SK-N-SH (cell line): Measurements from ENCODE around the gene CDC45. TPM values are rescaled to one million over a fixed set of nuclear protein-coding genes. Genes with fewer than 3 reads are reported as not detected.
A peak's percentile ranks its signal among the peaks of the same experiment; 100 is the strongest.

Source experiments
- CTCF ChIA-PET: fragments of 300-600, 350-600 bp; formaldehyde crosslinking; extraction: SDS; loops from one replicate; lab custom pipeline; 2021; lab: Yijun Ruan, JAX
- POLR2A ChIA-PET: fragments of 350-600 bp; sonication (Branson Sonifier 250); formaldehyde crosslinking; extraction: SDS; loops from one replicate; lab custom pipeline; 2020; ENCODE audit warnings: antibody characterized with exemption, inconsistent platforms; lab: Yijun Ruan, JAX
- DNase-seq: peaks from one replicate; pipeline ENCODE4 v3.0.0; 2012
- H2AFZ ChIP-seq: fragments of 200-600 bp; sonication (generic); 2 replicates; pipeline ENCODE4 v1.8.1; 2016; ENCODE audit warnings: antibody characterized with exemption, mild to moderate bottlenecking, low read depth
- H3F3A ChIP-seq: fragments of 200-600 bp; sonication (generic); replicated peaks from 2 replicates; pipeline ENCODE3; 2016; ENCODE audit warnings: antibody characterized with exemption, mild to moderate bottlenecking; ENCODE audit not compliant: insufficient read depth
- H3K27ac ChIP-seq, 2 experiments: fragments of 200-500 bp in 1 of 2; fragments of 200-600 bp in 1 of 2; sonication (Bioruptor generic) in 1 of 2; sonication (generic), shearing (Covaris generic) in 1 of 2; 2 replicates each; pipeline versions ENCODE4 v1.5.1 to v1.6.1; 2014 to 2016; ENCODE audit warnings: low read depth in 2 of 2, inconsistent platforms in 1 of 2, low read length in 1 of 2, mild to moderate bottlenecking in 1 of 2, mixed read lengths in 1 of 2
- H3K27me3 ChIP-seq: fragments of 200-600 bp; sonication (generic), shearing (Covaris generic); 2 replicates; pipeline ENCODE4 v1.6.1; 2016; ENCODE audit warnings: mixed run types; ENCODE audit not compliant: insufficient read depth
- H3K36me3 ChIP-seq, 2 experiments: fragments of 200-500 bp in 1 of 2; fragments of 200-600 bp in 1 of 2; sonication (Bioruptor generic) in 1 of 2; sonication (generic) in 1 of 2; replicated peaks in 1 of 2; 2 replicates each; pipeline versions ENCODE3 to v1.5.1; 2014 to 2016; ENCODE audit warnings: low read length in 1 of 2, mild to moderate bottlenecking in 1 of 2; ENCODE audit not compliant: insufficient read depth in 2 of 2, control insufficient read depth in 1 of 2
- H3K4me1 ChIP-seq, 2 experiments: fragments of 200-500 bp in 1 of 2; fragments of 200-600 bp in 1 of 2; sonication (Bioruptor generic) in 1 of 2; sonication (generic), shearing (Covaris generic) in 1 of 2; 2 replicates each; pipeline versions ENCODE4 v1.5.1 to v1.6.1; 2014 to 2016; ENCODE audit warnings: low read depth in 1 of 2, low read length in 1 of 2, mixed run types in 1 of 2; ENCODE audit not compliant: insufficient read depth in 2 of 2, control insufficient read depth in 1 of 2
- H3K4me2 ChIP-seq: fragments of 200-600 bp; sonication (generic), shearing (Covaris generic); 2 replicates; pipeline ENCODE4 v1.6.1; 2017; ENCODE audit warnings: mixed run types
- H3K4me3 ChIP-seq, 2 experiments: fragments of 200-500 bp in 1 of 2; fragments of 200-600 bp in 1 of 2; sonication (Bioruptor generic) in 1 of 2; sonication (generic), shearing (Covaris generic) in 1 of 2; 2 replicates each; pipeline versions ENCODE4 v1.5.1 to v1.8.1; 2014 to 2016; ENCODE audit warnings: low read depth in 2 of 2, inconsistent platforms in 1 of 2, low read length in 1 of 2, mild to moderate bottlenecking in 1 of 2, mixed read lengths in 1 of 2, moderate library complexity in 1 of 2
- H3K79me2 ChIP-seq: fragments of 200-600 bp; sonication (generic); 2 replicates; pipeline ENCODE4 v1.8.1; 2017; ENCODE audit warnings: mild to moderate bottlenecking; ENCODE audit not compliant: insufficient read depth
- H3K9ac ChIP-seq: fragments of 200-600 bp; sonication (generic); 2 replicates; pipeline ENCODE4 v1.6.1; 2017; ENCODE audit warnings: mixed run types
- H3K9me2 ChIP-seq: fragments of 200-600 bp; sonication (generic); 2 replicates; pipeline ENCODE4 v1.6.1; 2017; ENCODE audit warnings: mixed run types
- H3K9me3 ChIP-seq: fragments of 200-600 bp; sonication (generic); 2 replicates; pipeline ENCODE4 v1.6.1; 2017; ENCODE audit warnings: mixed run types, mild to moderate bottlenecking, moderate library complexity
- H4K20me1 ChIP-seq: fragments of 200-600 bp; sonication (generic); 2 replicates; pipeline ENCODE4 v1.6.1; 2017; ENCODE audit warnings: mild to moderate bottlenecking, mixed run types; ENCODE audit not compliant: insufficient read depth
- CHD2 ChIP-seq: fragments of 150-350 bp; IDR thresholded peaks from 2 replicates; pipeline ENCODE4 v1.6.1; 2018; ENCODE audit warnings: low read length; ENCODE audit not compliant: partially characterized antibody
- ELF1 ChIP-seq: IDR thresholded peaks from 2 replicates; pipeline ENCODE4 v1.4.0; 2012
- EP300 ChIP-seq, 2 experiments: IDR thresholded peaks; 2 replicates each; pipeline versions ENCODE4 v1.4.0 to v1.6.1; 2012; ENCODE audit warnings: borderline replicate concordance in 1 of 2, low read depth in 1 of 2, low read length in 1 of 2
- GATA2 ChIP-seq: sonication (generic); formaldehyde crosslinking; IDR thresholded peaks from 2 replicates; pipeline ENCODE4 v1.5.0; 2020; ENCODE audit warnings: mild to moderate bottlenecking, missing genetic modification reagents
- JUND ChIP-seq: IDR thresholded peaks from 2 replicates; pipeline ENCODE4 v1.4.0; 2012
- MEF2A ChIP-seq: IDR thresholded peaks from 2 replicates; pipeline ENCODE4 v1.4.0; 2012; ENCODE audit warnings: low read depth, borderline replicate concordance
- MXI1 ChIP-seq: IDR thresholded peaks from 2 replicates; pipeline ENCODE4 v1.6.1; 2012; ENCODE audit warnings: mild to moderate bottlenecking, low read depth, low read length, improper control_type of control experiment
- NFIC ChIP-seq: IDR thresholded peaks from 2 replicates; pipeline ENCODE4 v1.4.0; 2012; ENCODE audit warnings: borderline replicate concordance
- RAD21 ChIP-seq: IDR thresholded peaks from 2 replicates; pipeline ENCODE4 v1.6.1; 2012; ENCODE audit warnings: mild to moderate bottlenecking, low read length
- RCOR1 ChIP-seq: fragments of 150-350 bp; IDR thresholded peaks from 2 replicates; pipeline ENCODE4 v1.6.1; 2017; ENCODE audit warnings: antibody characterized with exemption, low read length
- RFX5 ChIP-seq: IDR thresholded peaks from 2 replicates; pipeline ENCODE4 v1.6.1; 2012; ENCODE audit warnings: mild to moderate bottlenecking, improper control_type of control experiment, low read length
- SMC3 ChIP-seq: IDR thresholded peaks from 2 replicates; pipeline ENCODE4 v1.6.1; 2012; ENCODE audit warnings: low read depth, low read length, improper control_type of control experiment
- TEAD4 ChIP-seq: IDR thresholded peaks from 2 replicates; pipeline ENCODE4 v1.4.0; 2012; ENCODE audit warnings: mild to moderate bottlenecking, borderline replicate concordance; ENCODE audit not compliant: insufficient read depth
- WGBS: methylation state at CpG from one replicate; pipeline ENCODE4 v1.1.6; 2017; ENCODE audit warnings: low lambda C conversion rate; 5-methylcytosine and 5-hydroxymethylcytosine counted together
- polyA plus RNA-seq, 3 experiments: library from polyadenylated mRNA; depleted of rRNA; stranded (reverse); fragments of >200 nt; gene quantifications; 2 replicates each; pipeline ENCODE4 v1.2.3, GENCODE V29; 2012
- TF ChIP-seq, protein P1 (sequence below): IDR thresholded peaks from 2 replicates; pipeline ENCODE4 v1.6.1; 2012; ENCODE audit warnings: mild to moderate bottlenecking, low read depth, low read length, moderate library complexity
- TF ChIP-seq, protein P2 (sequence below): fragments of 200-600 bp; sonication (generic); IDR thresholded peaks from 2 replicates; pipeline ENCODE4 v1.6.1; 2017; ENCODE audit warnings: antibody characterized with exemption, mild to moderate bottlenecking, moderate library complexity
- TF ChIP-seq, protein P3 (sequence below): IDR thresholded peaks from 2 replicates; pipeline ENCODE4; 2012

Gene CDC45
- polyA plus RNA-seq, 1 of the 3 experiments (the other 2 are of a cell fraction): 23.6 TPM

DNA sequence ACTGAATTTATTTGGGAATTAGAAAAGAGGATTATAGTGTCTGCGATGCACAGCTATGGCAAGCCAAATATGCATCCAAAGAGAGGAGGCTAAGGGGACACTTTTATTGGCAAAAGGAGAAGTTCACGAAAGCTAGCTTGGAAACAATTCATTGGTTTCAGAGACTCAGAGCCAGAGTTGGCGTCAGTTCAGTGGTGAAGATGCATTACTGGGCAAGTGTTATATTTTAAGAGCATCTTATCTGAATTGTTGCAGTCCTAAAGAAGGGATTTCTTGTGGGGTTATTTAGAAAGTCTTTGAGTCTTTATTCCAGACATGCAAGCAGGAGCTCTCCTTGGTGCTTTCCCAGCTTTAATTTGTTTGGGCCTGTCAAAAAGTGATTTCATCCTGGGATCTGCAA, 29.5 kb downstream of the CDC45 start:
- WGBS: 93% methylated on average over 3 of the region's 3 CpGs
- Histone ChIP-seq H3K36me3 (peaks cover 4 to 10% of the 10 kb centered on the region in 2 experiments), H3K9me2 (no peaks in the 10 kb centered on the region), H3F3A (no peaks in the 10 kb centered on the region), H3K9me3 (peaks cover 5% of the 10 kb centered on the region; the same call in 1 of the 2 replicates), H4K20me1 (no peaks in the 10 kb centered on the region), H3K4me1 (no peaks in the 10 kb centered on the region), H3K9ac (no peak overlapping the region), H3K27ac (no peak overlapping the region), H3K79me2 (no peaks in the 10 kb centered on the region), H2AFZ (no peak overlapping the region), H3K27me3 (no peaks in the 10 kb centered on the region), H3K4me3 (no peak overlapping the region), H3K4me2 (no peak overlapping the region)
- no peak for TF ChIP-seq GATA2 (CRISPR knock-in tag)
- TF ChIP-seq, protein P1, sequence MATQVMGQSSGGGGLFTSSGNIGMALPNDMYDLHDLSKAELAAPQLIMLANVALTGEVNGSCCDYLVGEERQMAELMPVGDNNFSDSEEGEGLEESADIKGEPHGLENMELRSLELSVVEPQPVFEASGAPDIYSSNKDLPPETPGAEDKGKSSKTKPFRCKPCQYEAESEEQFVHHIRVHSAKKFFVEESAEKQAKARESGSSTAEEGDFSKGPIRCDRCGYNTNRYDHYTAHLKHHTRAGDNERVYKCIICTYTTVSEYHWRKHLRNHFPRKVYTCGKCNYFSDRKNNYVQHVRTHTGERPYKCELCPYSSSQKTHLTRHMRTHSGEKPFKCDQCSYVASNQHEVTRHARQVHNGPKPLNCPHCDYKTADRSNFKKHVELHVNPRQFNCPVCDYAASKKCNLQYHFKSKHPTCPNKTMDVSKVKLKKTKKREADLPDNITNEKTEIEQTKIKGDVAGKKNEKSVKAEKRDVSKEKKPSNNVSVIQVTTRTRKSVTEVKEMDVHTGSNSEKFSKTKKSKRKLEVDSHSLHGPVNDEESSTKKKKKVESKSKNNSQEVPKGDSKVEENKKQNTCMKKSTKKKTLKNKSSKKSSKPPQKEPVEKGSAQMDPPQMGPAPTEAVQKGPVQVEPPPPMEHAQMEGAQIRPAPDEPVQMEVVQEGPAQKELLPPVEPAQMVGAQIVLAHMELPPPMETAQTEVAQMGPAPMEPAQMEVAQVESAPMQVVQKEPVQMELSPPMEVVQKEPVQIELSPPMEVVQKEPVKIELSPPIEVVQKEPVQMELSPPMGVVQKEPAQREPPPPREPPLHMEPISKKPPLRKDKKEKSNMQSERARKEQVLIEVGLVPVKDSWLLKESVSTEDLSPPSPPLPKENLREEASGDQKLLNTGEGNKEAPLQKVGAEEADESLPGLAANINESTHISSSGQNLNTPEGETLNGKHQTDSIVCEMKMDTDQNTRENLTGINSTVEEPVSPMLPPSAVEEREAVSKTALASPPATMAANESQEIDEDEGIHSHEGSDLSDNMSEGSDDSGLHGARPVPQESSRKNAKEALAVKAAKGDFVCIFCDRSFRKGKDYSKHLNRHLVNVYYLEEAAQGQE: peak; percentile 39; the same call in 1 of the 2 replicates
- CTCF ChIA-PET: interaction anchor here (0.8 to 1.0 kb wide), 2 partner anchors 9 to 12 kb away, joined by 3 read pairs; no protein-coding TSS in a partner anchor
- no peak for DNase-seq
- POLR2A ChIA-PET: interaction anchor here (1.5 kb wide), 1 partner anchor 10 kb away, joined by 4 read pairs; no protein-coding TSS in a partner anchor

DNA sequence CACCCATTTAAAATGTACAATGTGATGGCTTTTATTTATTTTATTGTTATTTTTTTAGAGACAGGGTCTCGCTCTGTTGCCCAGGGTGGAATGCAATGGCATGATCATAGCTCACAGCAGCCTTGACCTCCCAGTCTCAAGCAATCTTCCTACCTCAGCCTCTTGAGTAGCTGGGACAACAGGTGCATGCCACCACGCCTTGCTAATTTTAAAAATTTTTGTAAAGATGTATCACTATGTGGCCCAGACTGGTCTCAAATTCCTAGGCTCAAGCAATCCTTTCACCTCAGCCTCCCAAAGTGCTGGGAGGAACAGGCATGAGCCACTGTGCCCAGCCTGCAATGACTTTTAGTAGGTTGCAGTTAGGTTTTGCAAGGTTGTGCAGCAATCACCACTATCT, 30.2 kb downstream of the CDC45 start:
- no peak overlapping the region for H3K4me2 ChIP-seq
- peaks cover 5% of the 10 kb centered on the region; the same call in 1 of the 2 replicates for H3K9me3 ChIP-seq
- H4K20me1 ChIP-seq: no peaks in the 10 kb centered on the region
- WGBS: 94% methylated on average over 2 of the region's 2 CpGs
- no peak overlapping the region for H3K9ac ChIP-seq
- no peaks in the 10 kb centered on the region for H3K27me3 ChIP-seq
- H3K9me2 ChIP-seq: no peaks in the 10 kb centered on the region
- no peak overlapping the region for H2AFZ ChIP-seq
- no peak overlapping the region for H3K27ac ChIP-seq
- no peak overlapping the region for H3K4me3 ChIP-seq
- ChIA-PET POLR2A (interaction anchor here (1.5 kb wide), 1 partner anchor 11 kb away, joined by 4 read pairs; no protein-coding TSS in a partner anchor), CTCF (interaction anchor here (0.7 to 1.0 kb wide), 2 partner anchors 11 to 220 kb away, joined by 3 to 5 read pairs; no protein-coding TSS in a partner anchor)
- H3K36me3 ChIP-seq: peaks cover 4 to 10% of the 10 kb centered on the region in 2 experiments
- no peaks in the 10 kb centered on the region for H3F3A ChIP-seq
- H3K4me1 ChIP-seq: no peaks in the 10 kb centered on the region
- DNase-seq: no peak
- TF ChIP-seq MEF2A: no peak
- TF ChIP-seq, protein P2, sequence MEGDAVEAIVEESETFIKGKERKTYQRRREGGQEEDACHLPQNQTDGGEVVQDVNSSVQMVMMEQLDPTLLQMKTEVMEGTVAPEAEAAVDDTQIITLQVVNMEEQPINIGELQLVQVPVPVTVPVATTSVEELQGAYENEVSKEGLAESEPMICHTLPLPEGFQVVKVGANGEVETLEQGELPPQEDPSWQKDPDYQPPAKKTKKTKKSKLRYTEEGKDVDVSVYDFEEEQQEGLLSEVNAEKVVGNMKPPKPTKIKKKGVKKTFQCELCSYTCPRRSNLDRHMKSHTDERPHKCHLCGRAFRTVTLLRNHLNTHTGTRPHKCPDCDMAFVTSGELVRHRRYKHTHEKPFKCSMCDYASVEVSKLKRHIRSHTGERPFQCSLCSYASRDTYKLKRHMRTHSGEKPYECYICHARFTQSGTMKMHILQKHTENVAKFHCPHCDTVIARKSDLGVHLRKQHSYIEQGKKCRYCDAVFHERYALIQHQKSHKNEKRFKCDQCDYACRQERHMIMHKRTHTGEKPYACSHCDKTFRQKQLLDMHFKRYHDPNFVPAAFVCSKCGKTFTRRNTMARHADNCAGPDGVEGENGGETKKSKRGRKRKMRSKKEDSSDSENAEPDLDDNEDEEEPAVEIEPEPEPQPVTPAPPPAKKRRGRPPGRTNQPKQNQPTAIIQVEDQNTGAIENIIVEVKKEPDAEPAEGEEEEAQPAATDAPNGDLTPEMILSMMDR: no peak
- no peak for TF ChIP-seq NFIC
- no peak for TF ChIP-seq TEAD4
- no peak for TF ChIP-seq MXI1
- no peak for TF ChIP-seq JUND
- TF ChIP-seq RCOR1: no peak
- no peak for TF ChIP-seq CHD2
- TF ChIP-seq, protein P3, sequence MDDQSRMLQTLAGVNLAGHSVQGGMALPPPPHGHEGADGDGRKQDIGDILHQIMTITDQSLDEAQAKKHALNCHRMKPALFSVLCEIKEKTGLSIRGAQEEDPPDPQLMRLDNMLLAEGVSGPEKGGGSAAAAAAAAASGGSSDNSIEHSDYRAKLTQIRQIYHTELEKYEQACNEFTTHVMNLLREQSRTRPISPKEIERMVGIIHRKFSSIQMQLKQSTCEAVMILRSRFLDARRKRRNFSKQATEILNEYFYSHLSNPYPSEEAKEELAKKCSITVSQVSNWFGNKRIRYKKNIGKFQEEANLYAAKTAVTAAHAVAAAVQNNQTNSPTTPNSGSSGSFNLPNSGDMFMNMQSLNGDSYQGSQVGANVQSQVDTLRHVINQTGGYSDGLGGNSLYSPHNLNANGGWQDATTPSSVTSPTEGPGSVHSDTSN: no peak
- TF ChIP-seq RAD21: no peak
- TF ChIP-seq ELF1: no peak
- TF ChIP-seq EP300 (IDR thresholded peaks at IDR 0.05; ENCODE audit: borderline replicate concordance in 1 of 2, low read depth in 1 of 2, low read length in 1 of 2): no peak
- TF ChIP-seq SMC3: no peak
- no peak for TF ChIP-seq RFX5
- TF ChIP-seq GATA2 (CRISPR knock-in tag): no peak
- no peaks in the 10 kb centered on the region for H3K79me2 ChIP-seq
